Raji (cell line): ENCODE results near the gene CELF1.

Experiments
- POLR2A ChIP-seq: IDR thresholded peaks from 2 replicates; pipeline ENCODE4 v1.6.1; 2011; ENCODE audit warnings: low read depth, low read length, control low read depth; ENCODE audit not compliant: insufficient read depth

Gene CELF1

GRCh38 chr11:47586098-47586855 lies 33.3 kb upstream of the CELF1 start, which contains the start of gene FAM180B:
Gene FAM180B, plus strand, starts transcription at chr11:47586678. Its CDS starts 91 bp downstream, at chr11:47586769.
- TF ChIP-seq POLR2A = no peak

- no peak for TF ChIP-seq POLR2A
Measured at GRCh38 chr11:47583844-47584243, 30.9 kb upstream of the CELF1 start.

DNA sequence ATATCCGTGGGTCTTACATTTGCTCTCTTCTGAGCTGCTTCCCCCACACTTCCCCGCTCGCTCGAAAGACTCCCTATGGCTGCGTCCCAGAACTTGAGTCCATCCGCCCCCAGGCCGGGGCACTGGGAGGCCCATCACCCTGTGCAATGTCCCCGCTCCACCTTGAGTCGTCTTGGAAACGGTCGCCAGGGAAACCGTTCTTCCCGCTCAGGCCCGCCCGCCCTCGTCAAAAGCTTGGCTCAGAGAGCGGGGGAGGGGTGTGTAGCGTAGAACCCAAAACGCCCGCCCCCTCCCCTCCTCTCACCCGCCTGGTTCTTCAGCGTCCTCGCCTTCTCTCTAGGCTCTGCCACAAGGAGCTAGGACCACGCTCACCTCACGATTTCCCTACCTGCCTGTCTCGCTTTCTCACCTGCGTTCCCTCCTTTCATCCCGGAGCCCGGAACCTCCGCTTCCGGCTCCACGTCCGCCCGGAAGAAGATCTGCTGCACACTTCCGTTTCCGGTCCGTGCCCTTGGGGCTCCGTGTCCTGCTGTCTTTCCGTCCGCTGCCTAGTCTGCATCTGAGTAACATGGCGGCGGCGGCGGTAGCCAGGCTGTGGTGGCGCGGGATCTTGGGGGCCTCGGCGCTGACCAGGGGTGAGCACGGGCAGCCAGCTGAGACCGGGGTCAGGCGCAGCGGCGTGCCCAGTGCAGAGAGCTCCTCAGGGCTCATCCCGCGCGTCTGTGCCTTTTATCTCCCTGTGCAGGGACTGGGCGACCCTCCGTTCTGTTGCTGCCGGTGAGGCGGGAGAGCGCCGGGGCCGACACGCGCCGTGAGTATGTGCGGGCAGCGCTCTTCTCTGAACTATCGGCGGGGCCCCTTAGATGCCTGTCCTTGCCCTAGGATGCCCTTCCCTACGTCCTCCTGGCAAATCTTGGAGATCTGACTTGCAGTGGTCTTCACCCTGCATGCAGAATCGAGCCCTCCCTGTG lies 25.9 kb upstream of the CELF1 start, which contains the start of the genes KBTBD4 and NDUFS3:
Gene KBTBD4 (minus strand): TSS at position 447 of the 971 bp plus-strand sequence. CDS start 19 bp downstream, at position 428.
Gene NDUFS3 (plus strand): TSS at position 551 of the 971 bp plus-strand sequence. CDS start 18 bp downstream, at position 569.
- peak; percentile 91 for TF ChIP-seq POLR2A

DNA sequence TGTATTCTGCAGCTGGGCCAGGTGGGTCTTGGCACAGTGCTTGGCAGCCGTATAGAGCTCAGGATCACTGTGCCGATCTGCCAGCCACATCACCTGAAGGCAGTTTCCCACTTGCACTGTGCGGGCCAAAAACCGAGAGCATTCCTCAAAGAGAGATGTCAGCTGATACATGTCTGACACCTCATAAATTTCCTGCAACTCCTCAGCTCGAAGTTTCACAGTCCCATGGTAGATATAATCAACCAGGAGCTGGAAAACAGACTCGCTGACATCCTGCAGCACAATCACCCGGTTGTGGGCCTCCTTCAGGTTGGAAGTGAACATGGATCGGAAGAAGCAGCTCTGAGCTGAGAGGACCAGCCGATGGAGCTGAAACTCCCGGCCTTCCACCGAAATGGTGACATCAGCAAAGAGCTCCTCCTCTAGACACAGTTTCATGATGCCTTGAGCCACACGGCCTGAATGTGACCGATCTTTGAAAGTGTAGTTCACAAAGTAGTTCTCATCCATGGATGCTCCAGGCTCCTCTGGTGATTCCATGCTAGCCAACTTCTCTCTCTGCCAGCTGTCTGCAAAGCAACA lies 24.6 kb upstream of the CELF1 start:
- no peak for TF ChIP-seq POLR2A

- TF ChIP-seq POLR2A = no peak
Measured at GRCh38 chr11:47573321-47573720, 20.4 kb upstream of the CELF1 start.

DNA sequence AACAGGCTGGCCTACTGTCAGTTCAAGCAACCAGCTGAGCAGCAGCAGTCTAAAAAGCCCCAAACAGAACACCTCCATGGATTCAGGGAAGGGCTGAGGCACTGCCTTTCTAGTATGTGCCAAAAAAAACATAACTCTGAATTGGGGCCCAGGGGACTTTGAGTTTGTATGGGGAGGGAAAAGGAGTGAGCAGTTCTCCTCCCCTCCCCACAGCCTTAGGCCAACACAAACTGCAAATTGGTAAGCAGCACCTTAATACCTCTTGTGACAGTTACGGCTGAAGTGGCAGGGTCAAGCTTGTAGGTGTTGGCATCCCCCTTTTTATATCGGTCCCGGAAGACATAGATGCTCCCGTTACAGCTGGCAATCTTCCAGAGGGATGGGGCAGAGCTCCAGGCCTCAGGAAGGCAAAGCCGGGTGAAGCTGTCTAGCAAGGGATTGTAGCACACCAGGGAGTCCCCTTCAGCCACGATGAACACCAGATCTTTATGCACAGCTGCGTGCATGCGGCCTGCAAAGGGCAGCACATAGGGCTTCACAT lies 19.9 kb upstream of the CELF1 start:
- no peak for TF ChIP-seq POLR2A

- no peak for TF ChIP-seq POLR2A
Measured at GRCh38 chr11:47571895-47572294, 19.0 kb upstream of the CELF1 start.

GRCh38 chr11:47571357-47571729 lies 18.4 kb upstream of the CELF1 start:
- TF ChIP-seq POLR2A = no peak

DNA sequence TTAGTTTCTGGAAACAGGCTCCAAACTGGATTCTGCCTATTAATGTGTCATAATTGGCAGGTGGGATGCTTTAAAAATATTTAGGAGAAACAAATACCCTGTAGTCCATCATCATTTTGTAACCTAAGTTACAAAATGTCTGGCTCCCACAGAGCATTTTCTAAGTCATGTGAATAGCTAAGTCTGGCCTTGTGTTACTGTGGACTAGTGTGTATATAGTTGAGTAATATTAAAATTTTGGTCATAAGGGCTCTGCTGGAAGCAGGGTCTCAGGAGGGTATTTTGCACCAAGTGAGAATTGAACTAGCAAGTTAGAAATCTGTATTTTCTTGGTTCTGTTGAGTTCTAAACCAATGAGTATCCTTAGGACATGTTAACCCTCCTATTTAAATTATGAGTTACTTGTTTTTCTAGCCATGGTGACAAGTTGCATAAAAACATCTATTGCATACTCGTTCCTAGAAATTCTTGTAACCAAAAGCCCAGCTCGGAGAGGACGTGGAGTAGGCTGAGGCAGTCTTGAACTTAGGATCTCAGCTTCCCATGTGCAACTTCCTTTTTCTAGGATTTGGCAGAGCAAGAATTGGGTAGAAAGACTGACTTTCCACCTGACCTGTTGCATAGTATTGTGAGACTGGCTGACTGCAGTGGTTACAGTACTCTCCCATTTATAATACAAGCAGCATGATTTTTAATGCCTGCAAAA lies 17.9 kb upstream of the CELF1 start:
- no peak for TF ChIP-seq POLR2A

- TF ChIP-seq POLR2A = no peak
Measured at GRCh38 chr11:47569646-47570045, 16.7 kb upstream of the CELF1 start.

DNA sequence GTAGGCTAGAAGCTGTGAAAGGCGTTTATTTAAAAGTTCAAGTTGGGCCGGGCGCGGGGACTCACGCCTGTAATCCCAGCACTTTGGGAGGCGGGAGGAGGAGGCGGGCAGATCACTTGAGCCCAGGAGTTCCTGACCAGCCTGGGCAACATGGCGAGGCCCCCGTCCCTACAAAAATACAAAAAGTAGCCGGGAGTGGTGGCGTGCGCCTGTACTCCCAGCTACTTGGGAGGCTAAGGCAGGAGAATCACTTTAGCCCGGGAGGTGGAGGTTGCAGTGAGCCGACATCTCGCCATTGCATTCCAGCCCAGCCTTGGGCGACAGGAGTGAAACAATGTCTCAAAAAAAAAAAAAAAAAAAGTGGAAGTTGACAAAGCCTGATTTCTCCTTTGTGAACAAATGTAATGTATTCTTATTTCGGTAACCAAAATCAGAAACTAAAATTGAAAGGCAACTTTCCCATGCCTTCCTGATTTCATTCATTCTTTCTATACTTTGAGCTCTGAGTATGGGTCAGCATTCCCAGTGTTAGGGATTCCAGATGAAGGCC lies 13.3 kb upstream of the CELF1 start:
- TF ChIP-seq POLR2A = no peak

- TF ChIP-seq POLR2A = peak; percentile 68
Measured at GRCh38 chr11:47565340-47566148, 12.6 kb upstream of the CELF1 start, which contains the start of gene PTPMT1. Gene PTPMT1, plus strand, starts transcription at chr11:47565599. Its CDS starts 24 bp downstream, at chr11:47565623.

- TF ChIP-seq POLR2A = no peak
Measured at GRCh38 chr11:47564933-47565339, 12.0 kb upstream of the CELF1 start.
